OCI-LY1 (cell line): ENCODE results near the gene FAU.
A peak's percentile ranks its signal among the peaks of the same experiment; 100 is the strongest.

Experiments
- H2AFZ ChIP-seq: fragments of 200-600 bp; sonication (generic), shearing (Covaris generic); 2 replicates; pipeline ENCODE4 v1.6.0; 2014; ENCODE audit warnings: antibody characterized with exemption, mild to moderate bottlenecking, low read length
- H3F3A ChIP-seq: fragments of 200-600 bp; sonication (generic), shearing (Covaris generic); 2 replicates; pipeline ENCODE4 v1.6.0; 2014; ENCODE audit warnings: mild to moderate bottlenecking, antibody characterized with exemption, low read length, moderate library complexity; ENCODE audit not compliant: insufficient read depth
- H3K27ac ChIP-seq: fragments of 200-600 bp; sonication (generic); 2 replicates; pipeline ENCODE4 v1.5.1; 2014; ENCODE audit warnings: low read length, mixed run types, mild to moderate bottlenecking, low read depth; ENCODE audit not compliant: poor library complexity, severe bottlenecking
- H3K27me3 ChIP-seq: fragments of 200-600 bp; sonication (generic); 2 replicates; pipeline ENCODE4 v1.6.0; 2014; ENCODE audit warnings: antibody characterized with exemption, mild to moderate bottlenecking, low read length, moderate library complexity; ENCODE audit not compliant: insufficient read depth
- H3K36me3 ChIP-seq: fragments of 200-600 bp; sonication (generic); 2 replicates; pipeline ENCODE4 v1.6.1; 2014; ENCODE audit warnings: mild to moderate bottlenecking, antibody characterized with exemption, low read length, moderate library complexity, mixed read lengths; ENCODE audit not compliant: insufficient read depth
- H3K4me1 ChIP-seq: fragments of 200-600 bp; sonication (generic); 2 replicates; pipeline ENCODE4 v1.5.1; 2014; ENCODE audit warnings: mild to moderate bottlenecking, low read length, moderate library complexity; ENCODE audit not compliant: insufficient read depth, severe bottlenecking
- H3K4me2 ChIP-seq: fragments of 200-600 bp; sonication (generic), shearing (Covaris generic); 2 replicates; pipeline ENCODE4 v1.6.1; 2014; ENCODE audit warnings: low read length
- H3K4me3 ChIP-seq: fragments of 200-600 bp; sonication (generic); 2 replicates; pipeline ENCODE4 v1.5.1; 2014; ENCODE audit warnings: low read length, low read depth, mild to moderate bottlenecking, mixed read lengths; ENCODE audit not compliant: poor library complexity, severe bottlenecking
- H3K79me2 ChIP-seq: fragments of 200-600 bp; shearing (Covaris generic); 2 replicates; pipeline ENCODE4 v1.6.1; 2016; ENCODE audit warnings: mixed run types, low read length, mixed read lengths; ENCODE audit not compliant: insufficient read depth
- H3K9ac ChIP-seq: fragments of 200-600 bp; sonication (generic), shearing (Covaris generic); 2 replicates; pipeline ENCODE4 v1.6.1; 2014; ENCODE audit warnings: mild to moderate bottlenecking, low read length, mixed read lengths
- H3K9me2 ChIP-seq: fragments of 200-600 bp; sonication (generic), shearing (Covaris generic); 2 replicates; pipeline ENCODE4 v1.6.1; 2014; ENCODE audit warnings: low read depth, mild to moderate bottlenecking, low read length, mixed read lengths
- H3K9me3 ChIP-seq: fragments of 200-600 bp; shearing (Covaris generic); 2 replicates; pipeline ENCODE4 v1.6.1; 2014; ENCODE audit warnings: low read length, mixed read lengths
- H4K20me1 ChIP-seq: fragments of 200-600 bp; sonication (generic), shearing (Covaris generic); 2 replicates; pipeline ENCODE4 v1.6.0; 2016; ENCODE audit warnings: mild to moderate bottlenecking, low read length; ENCODE audit not compliant: insufficient read depth
- EZH2 ChIP-seq: fragments of 200-600 bp; sonication (generic), shearing (Covaris generic); IDR thresholded peaks from 2 replicates; pipeline ENCODE4 v1.8.0; 2017; ENCODE audit warnings: borderline replicate concordance, mixed run types, mild to moderate bottlenecking, antibody characterized with exemption, low read length, moderate library complexity, mixed read lengths
- TF ChIP-seq, protein P1 (sequence below): fragments of 200-600 bp; sonication (generic), shearing (Covaris generic); IDR thresholded peaks from 2 replicates; pipeline ENCODE4 v1.5.1; 2017; ENCODE audit warnings: mild to moderate bottlenecking, antibody characterized with exemption, low read length, moderate library complexity, mixed read lengths

The FAU gene

DNA sequence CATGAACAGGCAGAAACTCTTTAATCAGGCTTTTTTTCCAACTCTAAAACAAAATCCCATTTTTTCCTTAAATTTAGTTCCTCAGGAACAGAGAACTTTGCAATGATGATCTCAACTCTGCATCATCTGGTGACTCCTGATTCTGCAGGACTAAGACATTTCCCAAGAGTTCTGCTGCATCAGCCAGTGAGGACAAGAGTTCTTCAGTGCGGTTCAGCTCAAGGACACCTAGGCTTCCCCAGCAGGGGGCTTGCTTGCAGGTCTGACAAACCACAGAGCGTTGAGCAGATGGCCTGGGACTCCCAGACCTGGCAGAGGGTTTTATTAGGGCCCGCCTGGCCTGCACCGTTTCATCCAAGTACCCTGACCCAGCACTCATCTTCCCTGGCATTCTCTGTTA is 44.5 kb downstream of the FAU start:
- Histone ChIP-seq H3K36me3 (peaks cover 68% of the 10 kb centered on the region), H3K9me2 (no peaks in the 10 kb centered on the region), H4K20me1 (no peaks in the 10 kb centered on the region), H2AFZ (no peak overlapping the region), H3K79me2 (peaks cover 6% of the 10 kb centered on the region), H3K27me3 (no peaks in the 10 kb centered on the region), H3K4me3 (no peak overlapping the region), H3K27ac (no peak overlapping the region), H3K4me2 (no peak overlapping the region; the same call in 1 of the 2 replicates), H3K4me1 (peaks cover 35% of the 10 kb centered on the region), H3K9me3 (no peaks in the 10 kb centered on the region), H3K9ac (no peak overlapping the region), H3F3A (no peaks in the 10 kb centered on the region)
- TF ChIP-seq, protein P1, sequence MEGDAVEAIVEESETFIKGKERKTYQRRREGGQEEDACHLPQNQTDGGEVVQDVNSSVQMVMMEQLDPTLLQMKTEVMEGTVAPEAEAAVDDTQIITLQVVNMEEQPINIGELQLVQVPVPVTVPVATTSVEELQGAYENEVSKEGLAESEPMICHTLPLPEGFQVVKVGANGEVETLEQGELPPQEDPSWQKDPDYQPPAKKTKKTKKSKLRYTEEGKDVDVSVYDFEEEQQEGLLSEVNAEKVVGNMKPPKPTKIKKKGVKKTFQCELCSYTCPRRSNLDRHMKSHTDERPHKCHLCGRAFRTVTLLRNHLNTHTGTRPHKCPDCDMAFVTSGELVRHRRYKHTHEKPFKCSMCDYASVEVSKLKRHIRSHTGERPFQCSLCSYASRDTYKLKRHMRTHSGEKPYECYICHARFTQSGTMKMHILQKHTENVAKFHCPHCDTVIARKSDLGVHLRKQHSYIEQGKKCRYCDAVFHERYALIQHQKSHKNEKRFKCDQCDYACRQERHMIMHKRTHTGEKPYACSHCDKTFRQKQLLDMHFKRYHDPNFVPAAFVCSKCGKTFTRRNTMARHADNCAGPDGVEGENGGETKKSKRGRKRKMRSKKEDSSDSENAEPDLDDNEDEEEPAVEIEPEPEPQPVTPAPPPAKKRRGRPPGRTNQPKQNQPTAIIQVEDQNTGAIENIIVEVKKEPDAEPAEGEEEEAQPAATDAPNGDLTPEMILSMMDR: no peak
- TF ChIP-seq EZH2: no peak

DNA sequence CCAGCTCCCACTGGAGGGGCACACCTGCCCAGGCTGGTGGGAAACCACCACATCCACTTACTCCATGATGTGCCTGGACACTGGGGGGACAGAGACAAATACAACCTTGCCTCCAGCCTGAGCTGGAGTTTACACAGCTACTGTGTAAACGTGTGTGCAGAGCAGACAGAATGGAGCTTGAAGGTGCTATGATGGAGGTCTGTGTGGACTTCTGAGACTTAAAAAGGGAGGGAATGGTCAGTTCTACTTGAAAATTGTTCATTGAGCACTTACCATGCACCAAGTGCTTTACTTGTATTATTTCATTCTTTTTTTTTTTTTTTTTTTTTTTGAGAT is 49.3 kb downstream of the FAU start:
- H3K4me2 ChIP-seq: peak overlapping the region; percentile 47; the same call in 1 of the 2 replicates
- TF ChIP-seq EZH2: no peak
- TF ChIP-seq, protein P1: no peak

DNA sequence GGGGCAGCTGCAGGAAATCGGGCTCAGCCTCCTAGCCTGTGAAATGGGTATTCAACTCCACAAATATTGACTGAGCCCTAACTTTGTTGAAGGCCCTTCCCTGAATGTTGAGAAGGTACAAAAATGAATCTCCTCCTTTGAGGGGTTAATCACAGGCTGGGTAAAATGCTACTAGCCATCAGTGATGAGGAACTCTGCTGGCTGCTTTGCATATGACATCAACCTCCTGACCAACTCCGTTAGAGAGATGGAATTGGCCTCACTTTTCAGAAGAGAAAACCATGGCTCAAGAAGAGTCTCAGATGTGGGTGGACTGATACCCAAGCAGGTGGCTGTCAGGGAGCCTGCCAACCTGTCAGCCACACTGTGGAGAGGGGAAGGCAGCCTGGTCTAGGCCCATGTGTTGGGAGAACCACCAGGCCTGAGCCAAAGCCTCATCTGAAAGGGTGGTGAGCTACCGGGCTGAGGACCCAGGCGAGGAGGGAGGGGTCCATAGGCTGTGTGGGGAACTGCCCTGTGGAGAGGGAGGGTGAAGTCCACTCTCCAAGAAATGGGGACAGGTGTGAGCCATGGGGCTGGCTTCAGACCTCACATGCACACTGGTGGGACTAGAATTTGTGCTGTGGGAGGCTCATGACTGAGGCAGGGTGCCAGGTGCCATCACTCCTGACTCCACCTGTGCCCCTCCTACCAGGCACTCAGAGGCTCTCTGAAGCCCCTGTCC is 49.9 kb downstream of the FAU start:
- Histone ChIP-seq H4K20me1 (no peaks in the 10 kb centered on the region), H3K4me2 (peak overlapping the region; percentile 47; the same call in 1 of the 2 replicates), H2AFZ (no peak overlapping the region), H3F3A (no peaks in the 10 kb centered on the region), H3K4me1 (peaks cover 13% of the 10 kb centered on the region), H3K9ac (peak overlapping the region; percentile 21; the same call in 1 of the 2 replicates), H3K9me3 (no peaks in the 10 kb centered on the region), H3K9me2 (no peaks in the 10 kb centered on the region), H3K4me3 (no peak overlapping the region), H3K27ac (peak overlapping the region; percentile 62), H3K36me3 (peaks cover 18% of the 10 kb centered on the region), H3K79me2 (no peaks in the 10 kb centered on the region), H3K27me3 (no peaks in the 10 kb centered on the region)
- TF ChIP-seq EZH2: no peak
- TF ChIP-seq, protein P1: no peak

More for the DNA sequence above, 49.3 kb downstream of the FAU start:
- Histone ChIP-seq H3K9ac (no peak overlapping the region; the same call in 1 of the 2 replicates), H3K9me2 (no peaks in the 10 kb centered on the region), H3K4me1 (peaks cover 13% of the 10 kb centered on the region), H3K79me2 (no peaks in the 10 kb centered on the region), H3K4me3 (no peak overlapping the region), H3F3A (no peaks in the 10 kb centered on the region), H2AFZ (no peak overlapping the region), H3K27ac (no peak overlapping the region), H3K27me3 (no peaks in the 10 kb centered on the region), H3K36me3 (peaks cover 23% of the 10 kb centered on the region), H4K20me1 (no peaks in the 10 kb centered on the region), H3K9me3 (no peaks in the 10 kb centered on the region)
